ENCODE data around the gene ARHGAP6. TPM values are rescaled to one million over a fixed set of nuclear protein-coding genes. Genes with fewer than 3 reads are reported as not detected.

Gene ARHGAP6
- polyA plus RNA-seq, 1 experiment = 1.3 TPM

GRCh38 chrX:11575332-11575731, 90.4 kb downstream of the ARHGAP6 start:
- CTCF ChIA-PET = no interaction called here
- Histone ChIP-seq H3K36me3 (ENCODE audit: control insufficient read depth, insufficient read depth, low read length) (no peaks in the 10 kb centered on the region), H3K27me3 (ENCODE audit: control insufficient read depth, insufficient read depth, low read length) (no peaks in the 10 kb centered on the region), H3K4me3 (ENCODE audit: low read depth, low read length) (no peak overlapping the region)
- TF ChIP-seq CTCF (IDR thresholded peaks at IDR 0.05; ENCODE audit: insufficient read depth, low read depth, low read length) = no peak
- POLR2A ChIA-PET = no interaction called here
- no peak for DNase-seq (ENCODE audit: low read depth)

- CTCF ChIA-PET = no interaction called here
- H3K36me3 ChIP-seq (ENCODE audit: control insufficient read depth, insufficient read depth, low read length) = no peaks in the 10 kb centered on the region
- no peak for TF ChIP-seq CTCF (IDR thresholded peaks at IDR 0.05; ENCODE audit: insufficient read depth, low read depth, low read length)
- no peak for DNase-seq (ENCODE audit: low read depth)
- no peak overlapping the region for H3K4me3 ChIP-seq (ENCODE audit: low read depth, low read length)
- POLR2A ChIA-PET = no interaction called here
- H3K27me3 ChIP-seq (ENCODE audit: control insufficient read depth, insufficient read depth, low read length) = no peaks in the 10 kb centered on the region
Observed at GRCh38 chrX:11567528-11568220, 98.0 kb downstream of the ARHGAP6 start.

- ChIA-PET CTCF (no interaction called here), POLR2A (no interaction called here)
- Histone ChIP-seq H3K27me3 (ENCODE audit: control insufficient read depth, insufficient read depth, low read length) (no peaks in the 10 kb centered on the region), H3K4me3 (ENCODE audit: low read depth, low read length) (no peak overlapping the region), H3K36me3 (ENCODE audit: control insufficient read depth, insufficient read depth, low read length) (no peaks in the 10 kb centered on the region)
- TF ChIP-seq CTCF (IDR thresholded peaks at IDR 0.05; ENCODE audit: insufficient read depth, low read depth, low read length) = no peak
- no peak for DNase-seq (ENCODE audit: low read depth)
Observed at GRCh38 chrX:11566789-11567188, 98.9 kb downstream of the ARHGAP6 start.

- H3K27me3 ChIP-seq (ENCODE audit: control insufficient read depth, insufficient read depth, low read length) = no peaks in the 10 kb centered on the region
- ChIA-PET POLR2A (no interaction called here), CTCF (no interaction called here)
- no peak for DNase-seq (ENCODE audit: low read depth)
- no peak for TF ChIP-seq CTCF (IDR thresholded peaks at IDR 0.05; ENCODE audit: insufficient read depth, low read depth, low read length)
- H3K36me3 ChIP-seq (ENCODE audit: control insufficient read depth, insufficient read depth, low read length) = no peaks in the 10 kb centered on the region
- H3K4me3 ChIP-seq (ENCODE audit: low read depth, low read length) = no peak overlapping the region
Observed at GRCh38 chrX:11566173-11566572, 99.5 kb downstream of the ARHGAP6 start.

GRCh38 chrX:11564546-11564945, 101.2 kb downstream of the ARHGAP6 start:
- CTCF ChIA-PET = no interaction called here
- POLR2A ChIA-PET = no interaction called here
- TF ChIP-seq CTCF (IDR thresholded peaks at IDR 0.05; ENCODE audit: insufficient read depth, low read depth, low read length) = no peak
- no peaks in the 10 kb centered on the region for H3K27me3 ChIP-seq (ENCODE audit: control insufficient read depth, insufficient read depth, low read length)
- no peak for DNase-seq (ENCODE audit: low read depth)
- no peaks in the 10 kb centered on the region for H3K36me3 ChIP-seq (ENCODE audit: control insufficient read depth, insufficient read depth, low read length)
- no peak overlapping the region for H3K4me3 ChIP-seq (ENCODE audit: low read depth, low read length)

Measured in BJ (cell line).